ENCODE results near the gene ALDH3A2.

Gene ALDH3A2

GRCh38 chr17:19717031-19717360 lies 68.4 kb downstream of the ALDH3A2 start:
- no peak for DNase-seq

DNA sequence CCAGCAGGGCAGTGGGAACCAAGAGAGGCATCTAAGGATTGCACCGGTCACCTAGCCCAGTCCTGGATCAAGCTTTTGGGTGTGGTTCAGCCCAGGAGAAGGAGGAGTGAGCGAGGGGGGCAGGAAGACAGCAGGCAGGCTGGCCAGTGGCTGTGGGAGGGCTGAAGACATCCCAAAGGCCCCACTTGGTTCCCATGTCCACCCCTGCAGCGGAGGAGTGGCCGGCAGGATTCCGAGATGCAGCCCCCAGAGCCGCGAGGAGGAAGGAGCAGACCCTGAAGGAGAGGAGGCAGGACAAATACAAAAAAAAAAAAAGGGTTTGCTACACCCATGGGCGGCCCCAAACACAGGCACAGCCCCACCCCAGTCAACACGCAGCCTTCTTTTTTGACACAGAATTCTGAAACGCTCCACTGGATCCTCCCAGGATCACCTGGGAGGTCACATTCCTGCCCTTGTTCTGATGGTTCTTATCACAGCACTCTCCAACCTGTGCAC lies 68.9 kb downstream of the ALDH3A2 start:
- DNase-seq, result no peak

DNA sequence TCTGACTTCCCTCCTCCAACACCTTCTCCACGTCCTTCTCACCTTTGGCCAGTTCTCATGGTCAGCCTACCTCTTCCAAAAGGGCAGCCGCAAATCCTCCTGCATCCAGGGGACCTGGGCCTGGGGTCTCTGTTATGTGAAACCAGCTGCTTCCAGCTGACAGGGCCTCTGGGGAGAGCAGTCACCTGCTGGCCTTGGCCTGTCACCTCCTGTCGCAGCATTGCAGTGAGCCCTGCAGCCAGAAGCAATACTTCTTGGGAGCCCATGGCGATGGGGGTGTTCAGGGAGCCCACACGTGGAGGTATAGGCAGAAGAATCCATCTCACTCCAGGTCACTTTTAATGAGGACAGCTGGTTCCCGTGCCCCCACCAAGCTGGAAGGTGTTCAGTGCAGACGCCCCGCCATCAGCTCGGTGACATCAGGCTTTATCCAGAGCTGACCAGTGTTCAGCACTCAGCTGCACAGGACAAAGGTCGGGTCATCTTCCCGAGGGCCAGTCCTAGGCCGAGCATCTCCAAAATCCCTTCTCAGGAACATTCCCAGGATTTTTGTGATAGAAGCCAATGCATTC lies 69.6 kb downstream of the ALDH3A2 start:
- no peak for DNase-seq

DNA sequence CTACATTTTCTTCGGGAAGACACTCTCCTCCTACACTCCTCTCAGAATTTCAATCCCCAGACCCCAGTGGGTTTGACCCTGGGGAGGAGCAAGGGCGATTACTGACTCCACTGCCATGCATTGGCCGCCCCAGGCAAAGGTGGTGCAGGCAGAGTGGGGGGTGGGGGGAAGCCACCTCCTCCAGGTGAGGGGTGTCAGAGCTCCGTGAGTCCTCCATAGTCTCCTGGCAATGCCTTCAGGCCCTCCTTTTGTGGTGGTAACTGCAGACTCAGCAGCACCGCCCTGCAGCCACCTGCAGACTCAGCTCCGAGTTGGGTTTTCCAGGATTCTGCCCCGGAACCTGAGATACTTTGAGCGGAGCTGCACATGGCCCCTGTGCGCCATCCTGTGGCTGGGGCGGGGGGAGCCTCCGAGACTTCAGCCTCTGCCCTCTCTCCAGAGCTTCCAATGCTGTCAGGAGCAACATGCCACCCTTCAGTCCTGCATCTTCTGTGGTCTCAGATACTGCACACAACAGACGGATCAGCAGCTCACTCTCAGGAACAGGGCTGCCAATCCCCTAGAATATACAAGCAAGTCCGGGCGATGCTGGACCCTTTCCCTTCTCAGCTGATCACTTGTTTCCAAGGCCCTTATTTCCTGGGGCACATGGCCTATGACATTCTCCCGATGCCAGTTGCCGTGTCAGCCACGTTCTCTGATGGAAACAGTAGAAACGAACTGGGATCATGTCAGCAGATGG lies 70.2 kb downstream of the ALDH3A2 start:
- DNase-seq, result no peak

DNA sequence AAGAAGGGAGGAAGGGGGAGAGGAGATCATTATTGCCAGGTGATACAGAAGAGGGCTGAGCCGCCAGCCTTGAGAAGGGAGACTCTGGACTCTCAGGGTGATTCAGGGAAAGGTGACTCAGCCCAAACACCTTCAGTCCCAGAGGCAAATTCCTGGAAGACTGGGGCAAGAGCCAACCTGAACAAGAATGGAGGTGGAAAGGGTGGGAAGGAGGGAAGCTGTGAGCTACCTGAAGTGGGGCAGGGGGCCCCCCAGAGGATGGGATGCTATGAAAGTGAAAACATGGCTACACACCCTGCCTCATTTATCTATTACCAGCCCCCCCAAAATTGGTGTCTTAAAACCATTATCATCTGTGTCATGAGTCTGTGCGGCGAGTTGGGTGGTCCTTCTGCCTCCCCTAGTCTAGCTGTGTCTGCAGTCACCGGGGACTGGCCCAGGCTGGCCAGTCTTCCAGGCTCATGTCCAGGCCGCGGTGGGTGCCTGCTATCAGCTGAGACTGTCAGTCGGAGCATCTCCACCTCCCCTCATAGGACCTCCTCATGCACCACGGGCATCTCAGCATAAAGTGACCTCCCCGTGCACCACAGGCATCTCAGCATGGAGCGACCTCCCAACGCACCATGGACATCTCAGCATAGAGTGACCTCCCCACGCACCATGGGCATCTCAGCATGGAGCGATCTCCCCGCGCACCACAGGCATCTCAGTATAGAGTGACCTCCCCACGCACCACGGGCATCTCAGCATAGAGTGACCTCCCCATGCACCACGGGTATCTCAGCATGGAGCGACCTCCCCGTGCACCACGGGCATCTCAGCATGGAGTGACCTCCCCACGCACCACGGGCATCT lies 71.0 kb downstream of the ALDH3A2 start:
- no peak for DNase-seq

DNA sequence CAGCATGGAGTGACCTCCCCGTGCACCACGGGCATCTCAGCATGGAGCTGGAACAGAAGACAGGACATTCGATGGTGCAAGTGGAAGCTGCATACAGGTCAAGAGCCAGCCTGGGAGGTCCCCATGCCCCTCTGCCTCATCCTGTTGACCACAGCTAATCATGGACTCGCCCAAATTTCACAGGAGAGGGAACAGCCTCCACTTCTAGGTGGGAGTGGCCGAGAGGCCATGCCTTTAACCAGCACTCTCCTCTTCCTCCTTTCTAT lies 71.6 kb downstream of the ALDH3A2 start:
- no peak for DNase-seq

- DNase-seq, result no peak
These were observed 72.3 kb downstream of the ALDH3A2 start for GRCh38 chr17:19720631-19721426.

DNA sequence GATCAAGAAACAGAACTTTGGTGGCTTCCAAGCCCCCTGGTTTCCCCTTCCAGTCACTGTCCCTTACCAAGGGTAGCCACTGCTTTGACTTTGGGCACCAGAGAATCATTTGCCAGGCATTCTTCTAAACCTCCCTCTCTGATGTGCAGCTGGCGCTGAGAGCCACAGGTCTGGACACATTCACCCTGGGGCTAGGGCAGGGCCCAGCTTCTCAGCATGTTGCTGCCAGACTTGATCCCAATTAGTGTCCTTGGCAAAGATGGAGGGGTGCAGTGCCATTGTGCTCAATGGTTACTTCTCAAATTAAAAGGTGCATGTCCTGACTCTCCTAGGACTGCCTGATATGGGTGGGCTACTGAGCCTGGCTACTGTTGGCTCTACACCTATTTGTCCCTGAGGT lies 75.4 kb downstream of the ALDH3A2 start:
- peak; percentile 2 for DNase-seq

DNA sequence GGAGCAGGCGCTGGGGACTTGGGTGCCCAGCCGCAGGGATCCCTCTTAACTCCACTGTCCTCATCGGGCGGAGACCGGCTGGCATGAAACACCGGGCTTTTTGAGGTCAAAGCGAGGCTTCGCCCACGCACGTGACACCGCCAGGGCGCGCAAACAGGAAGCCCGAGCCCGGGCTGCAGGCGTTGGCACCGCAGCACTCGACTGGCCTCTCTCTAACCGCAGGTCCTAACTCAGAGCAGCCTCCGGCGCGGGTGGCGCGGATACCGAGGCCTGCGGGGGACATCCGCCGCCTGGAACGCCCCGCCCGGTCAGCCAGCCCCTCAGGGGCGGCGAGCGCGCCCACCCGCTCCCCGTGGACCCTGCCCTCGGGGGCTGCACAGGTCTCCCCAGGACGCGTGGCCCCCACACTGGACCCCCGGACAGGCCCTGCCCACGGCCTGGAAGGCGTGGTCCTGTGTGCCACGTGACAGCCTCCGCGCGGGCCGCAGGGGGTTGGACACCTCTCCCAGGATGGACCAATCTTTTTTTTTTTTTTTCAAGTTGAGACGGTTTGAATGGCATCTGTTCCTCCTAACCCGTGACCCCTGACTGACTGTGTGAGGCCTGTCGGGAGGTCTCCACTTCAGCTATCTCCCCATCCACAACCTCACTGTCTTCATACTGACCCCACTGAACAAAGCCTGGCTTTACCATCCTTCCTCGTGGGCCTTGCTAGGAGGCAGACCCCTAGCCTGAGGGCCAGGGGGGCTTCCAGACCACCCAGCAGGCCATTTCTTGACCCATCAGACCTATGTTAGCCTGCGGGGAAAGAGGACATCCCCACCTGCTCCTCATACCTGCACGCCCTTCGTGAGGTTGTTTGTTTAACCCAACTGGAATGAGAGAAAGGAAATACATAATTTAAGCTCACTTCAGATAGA lies 76.2 kb downstream of the ALDH3A2 start:
- DNase-seq, result no peak

DNA sequence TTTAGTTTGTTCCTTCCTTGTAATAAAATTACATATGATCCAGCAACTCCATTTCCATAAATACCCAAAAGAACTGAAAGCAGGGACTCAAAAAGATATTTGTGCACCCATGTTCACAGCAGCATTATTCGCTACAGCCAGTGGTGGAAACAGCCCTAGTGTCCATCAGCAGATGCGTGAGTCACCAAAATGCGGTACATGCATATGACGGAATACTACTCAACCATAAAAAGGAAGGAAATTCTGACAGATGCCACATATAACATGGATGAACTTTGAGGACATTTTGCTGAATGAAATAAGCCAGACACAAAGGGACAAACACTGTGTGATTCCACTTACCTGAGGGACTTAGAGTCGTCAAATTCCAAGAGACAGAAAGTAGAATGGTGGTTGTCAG lies 76.9 kb downstream of the ALDH3A2 start:
- DNase-seq, result no peak

DNA sequence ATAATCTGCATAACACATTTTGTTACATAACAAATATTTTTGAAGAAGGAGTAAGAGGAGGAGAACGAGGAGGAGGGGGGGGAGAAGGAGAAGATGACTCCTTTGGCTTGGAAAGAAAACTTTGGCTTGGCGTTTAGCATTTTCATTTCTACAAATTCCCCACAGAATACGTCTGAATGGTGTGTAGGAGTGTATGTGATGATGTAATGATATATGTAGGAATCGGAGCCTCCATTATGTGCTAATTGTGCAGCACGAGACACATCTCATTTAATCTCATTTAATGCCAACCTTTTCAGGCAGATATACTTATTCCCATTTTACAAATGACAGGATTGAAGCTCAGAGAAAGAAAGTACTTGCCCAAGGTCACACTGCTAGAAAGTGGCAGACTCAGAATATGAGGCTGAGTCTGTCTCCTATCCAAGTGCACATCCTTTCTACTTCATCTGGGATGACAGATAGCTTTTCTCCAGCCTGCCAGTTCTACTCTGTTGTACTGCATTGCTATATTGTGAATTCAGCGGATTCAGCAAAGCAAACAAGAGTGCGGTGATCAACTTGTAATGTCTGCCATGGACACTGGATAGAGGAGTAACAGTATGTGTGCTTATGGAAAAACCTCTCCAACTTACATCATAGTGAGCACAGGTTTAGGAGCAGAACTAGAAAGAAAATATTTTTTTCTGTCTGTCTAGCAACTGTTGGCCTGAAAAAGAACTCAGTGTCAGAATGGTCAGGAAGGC lies 78.3 kb downstream of the ALDH3A2 start:
- no peak for DNase-seq
